Measurements from ENCODE around the gene NAE1.

DNA sequence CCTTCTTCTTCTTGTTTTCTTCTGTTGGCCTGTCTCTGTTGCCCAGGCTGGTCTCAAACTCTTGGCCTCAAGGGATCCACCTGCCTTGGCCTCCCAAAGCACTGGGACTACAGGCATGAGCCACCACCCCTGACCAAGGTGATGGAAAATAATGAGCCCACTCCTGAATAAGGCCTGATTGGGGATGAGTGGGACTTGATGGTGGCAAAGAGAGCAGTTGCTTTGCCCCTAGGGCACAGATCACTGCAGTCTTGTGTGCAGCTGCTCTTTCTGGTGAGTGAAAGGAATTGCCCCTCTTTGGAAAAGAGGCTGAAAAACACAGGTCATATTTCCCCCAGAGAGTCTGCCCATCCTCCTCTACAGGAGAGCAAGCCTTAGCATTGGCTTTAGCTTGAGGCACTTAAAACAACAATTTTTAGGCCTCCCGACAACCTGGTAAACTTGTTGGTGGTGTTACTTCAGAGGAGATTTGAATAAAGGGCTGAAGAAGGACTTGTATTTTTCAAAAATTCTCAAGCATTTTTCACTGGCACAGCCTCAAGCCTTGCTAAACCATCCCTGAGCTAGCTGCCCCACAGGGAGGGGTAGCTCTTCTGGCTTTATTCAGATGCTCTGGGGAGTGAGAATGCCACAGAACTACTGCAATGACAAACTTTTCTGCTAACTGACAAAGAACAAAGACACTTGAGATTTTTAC lies 43.5 kb upstream of the NAE1 start:
- TF ChIP-seq, protein P1, sequence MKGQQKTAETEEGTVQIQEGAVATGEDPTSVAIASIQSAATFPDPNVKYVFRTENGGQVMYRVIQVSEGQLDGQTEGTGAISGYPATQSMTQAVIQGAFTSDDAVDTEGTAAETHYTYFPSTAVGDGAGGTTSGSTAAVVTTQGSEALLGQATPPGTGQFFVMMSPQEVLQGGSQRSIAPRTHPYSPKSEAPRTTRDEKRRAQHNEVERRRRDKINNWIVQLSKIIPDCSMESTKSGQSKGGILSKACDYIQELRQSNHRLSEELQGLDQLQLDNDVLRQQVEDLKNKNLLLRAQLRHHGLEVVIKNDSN (IDR thresholded peaks at IDR 0.05): no peak
- TF ChIP-seq TEAD4 (IDR thresholded peaks at IDR 0.05): no peak

Data from Ishikawa (cell line).